Left lobe of liver (tissue), 2 donors: ENCODE measurements around the gene SIK1. TPM values are rescaled to one million over a fixed set of nuclear protein-coding genes. Genes with fewer than 3 reads are reported as not detected.

Source experiments
- ATAC-seq: fragments of 200-7000 bp; cut with Tn5 transposase; one replicate; pipeline ENCODE4 v1.9.1; 2020; ENCODE audit warnings: mild to moderate bottlenecking, moderate library complexity
- DNase-seq: peaks from one replicate; pipeline ENCODE4 v3.0.0-alpha.2; 2020; ENCODE audit warnings: low spot score
- total RNA-seq: library from RNA; stranded (reverse); gene quantifications from one replicate; pipeline ENCODE4 v1.2.1, GENCODE V29; 2021
- donor health status: DM: no; HTN: no; CAD: no; lungs with moderate emphysema.
- donor health status: DM: no; HTN: yes; CAD: no.

Gene SIK1
- total RNA-seq, 1 donor from 2014 or later: 6.3 TPM

GRCh38 chr21:43369596-43370090 is 57.3 kb downstream of the SIK1 start:
- DNase-seq (no peak), ATAC-seq (no peak)

DNA sequence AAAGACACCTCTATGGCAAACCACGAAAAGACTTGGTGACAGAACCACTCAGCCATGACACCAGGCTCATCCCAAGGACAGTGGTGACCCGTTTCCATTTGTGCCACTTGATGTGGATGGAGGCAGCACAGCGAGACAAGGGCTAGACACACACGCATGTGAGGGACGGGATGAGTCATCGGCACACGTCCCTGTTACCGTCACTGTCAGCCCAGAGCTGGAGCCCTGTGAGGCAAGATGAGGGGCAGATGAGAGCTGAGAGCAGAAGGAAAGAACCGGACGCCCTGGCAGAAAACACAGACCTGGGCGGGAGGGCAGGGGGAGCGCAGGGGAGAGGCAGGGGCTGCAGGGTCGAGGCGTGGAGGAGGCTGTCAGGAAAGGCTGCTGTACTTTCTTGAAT is 57.8 kb downstream of the SIK1 start:
- no peak for ATAC-seq
- DNase-seq: no peak

DNA sequence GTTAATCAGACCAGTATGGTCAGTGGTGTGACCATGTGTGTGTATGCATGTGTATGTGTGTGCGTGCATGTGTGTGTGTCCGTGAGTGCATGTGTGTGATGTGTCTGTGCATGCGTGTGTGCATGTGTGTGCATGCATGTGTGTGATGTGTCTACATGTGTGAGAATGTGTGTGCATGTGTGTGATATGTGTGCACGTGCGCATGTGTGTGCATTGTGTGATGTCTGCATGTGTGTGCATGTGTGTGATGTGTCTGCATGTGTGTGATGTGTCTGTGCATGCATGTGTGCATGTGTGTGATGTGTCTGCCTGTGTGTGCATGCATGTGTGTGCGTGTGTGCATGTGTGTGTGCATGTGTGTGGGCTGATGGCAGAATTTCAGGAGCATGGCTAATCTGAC is 58.2 kb downstream of the SIK1 start:
- ATAC-seq (no peak), DNase-seq (no peak)

- DNase-seq (no peak), ATAC-seq (no peak)
Observed at GRCh38 chr21:43367859-43368258, 59.1 kb downstream of the SIK1 start.

- ATAC-seq (no peak), DNase-seq (no peak)
Observed at GRCh38 chr21:43367296-43367695, 59.6 kb downstream of the SIK1 start.

DNA sequence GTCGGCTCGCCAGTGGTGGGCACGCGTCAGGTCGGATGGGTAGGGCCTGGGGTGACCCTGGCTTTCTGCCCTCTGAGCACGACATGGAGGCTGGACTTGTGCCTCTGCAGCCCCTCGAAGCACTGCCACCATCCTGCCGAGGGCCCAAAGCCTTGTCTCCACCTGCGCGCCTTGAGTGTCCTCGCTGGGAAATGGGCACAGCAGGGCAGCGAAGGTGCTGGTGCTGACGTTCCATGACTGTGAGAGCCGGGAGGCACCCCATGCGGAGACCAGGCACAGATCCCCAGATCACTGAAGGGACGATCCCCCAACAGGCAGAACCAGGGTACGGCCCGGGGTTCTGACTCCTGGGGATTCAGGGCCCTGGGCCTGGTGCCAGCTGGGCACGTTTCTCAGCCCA is 60.3 kb downstream of the SIK1 start:
- DNase-seq (no peak), ATAC-seq (no peak)

DNA sequence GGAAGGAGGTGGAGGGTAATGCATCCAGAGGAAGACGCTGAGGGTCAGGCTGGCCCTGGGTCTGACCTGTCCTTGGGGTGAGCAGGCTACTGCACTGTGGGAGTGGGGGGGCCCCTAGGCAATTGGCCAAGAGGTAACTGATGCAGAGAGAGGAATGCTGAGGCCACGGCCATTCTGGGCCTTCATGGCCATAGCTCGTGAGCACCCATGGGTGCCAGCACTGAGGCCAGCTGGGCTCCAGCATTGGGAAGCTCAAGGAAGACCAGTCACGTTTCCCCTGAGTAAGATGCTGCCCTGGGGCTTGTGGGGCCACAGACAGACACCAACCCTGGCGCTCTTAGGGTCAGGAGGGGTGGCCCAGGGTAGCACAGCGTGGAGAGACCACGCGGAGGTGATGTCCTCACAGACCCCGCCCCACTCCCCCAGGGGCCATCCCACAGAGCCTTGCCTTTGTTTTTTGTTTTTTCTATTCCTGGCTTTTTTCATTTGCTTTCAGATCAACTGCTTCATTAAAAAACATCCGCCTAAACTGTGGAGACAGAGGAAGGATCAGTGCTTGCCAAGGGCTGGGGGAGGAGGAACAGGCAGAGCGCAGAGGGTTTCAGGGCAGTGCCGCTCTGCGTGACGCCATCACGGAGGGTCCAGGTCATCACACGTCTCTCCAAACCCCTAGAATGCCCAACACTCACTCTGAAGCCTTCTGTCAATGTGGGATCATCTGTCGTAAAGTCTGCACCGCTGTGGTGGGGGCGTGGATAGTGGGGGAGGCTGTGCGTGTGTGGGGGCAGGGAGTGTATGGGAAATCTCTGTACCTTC is 61.1 kb downstream of the SIK1 start:
- ATAC-seq: no peak

GRCh38 chr21:43364851-43365424 is 62.0 kb downstream of the SIK1 start:
- DNase-seq: no peak

More for the DNA sequence above, 61.1 kb downstream of the SIK1 start:
- DNase-seq: no peak

More at GRCh38 chr21:43364851-43365424, 62.0 kb downstream of the SIK1 start:
- no peak for ATAC-seq

Other genes starting within 250 kb of the SIK1 start
- gene HSF2BP, start 232.4 kb upstream of the SIK1 start, total RNA-seq: 0.20 TPM
- gene RRP1B, start 232.4 kb upstream of the SIK1 start, total RNA-seq: 7.7 TPM